HCT116 (cell line): ENCODE results near the gene FES. TPM values are rescaled to one million over a fixed set of nuclear protein-coding genes. Genes with fewer than 3 reads are reported as not detected.

Source experiments
- ATAC-seq: fragments of 200-7000 bp; cut with Tn5 transposase; 2 replicates; pipeline ENCODE4 v1.9.1; 2020; ENCODE audit warnings: mild to moderate bottlenecking, moderate library complexity
- BruUV-seq: library from RNA; stranded (reverse); fragments of 400-500 nt; replicated peaks from 2 replicates; lab custom pipeline; 2021; lab: Mats Ljungman, UMichigan
- CTCF ChIA-PET: fragments of 300-600 bp; sonication (Branson Sonifier 250); formaldehyde crosslinking; loops from one replicate; lab custom pipeline; 2021; ENCODE audit warnings: antibody characterized with exemption; lab: Charles Lee
- POLR2A ChIA-PET: fragments of 300-600, 350-600 bp; sonication (Branson Sonifier 250); formaldehyde crosslinking; loops from one replicate; lab custom pipeline; 2021; ENCODE audit warnings: antibody characterized with exemption; lab: Charles Lee
- RAD21 ChIA-PET, 2 experiments: fragments of 300-600 bp; sonication (Branson Sonifier 250); formaldehyde crosslinking; loops; one replicate each; lab custom pipeline; 2023; ENCODE audit warnings: low total read pairs in 2 of 2; ENCODE audit not compliant: uncharacterized antibody in 2 of 2, unreplicated experiment in 2 of 2, low non-redundant PET in 1 of 2; lab: Charles Lee
- DNase-seq: peaks from one replicate; pipeline ENCODE4 v3.0.0-alpha.2; 2010; ENCODE audit warnings: low read depth, low spot score
- H2AFZ ChIP-seq: fragments of 200-600 bp; shearing (Covaris generic), sonication (generic); 2 replicates; pipeline ENCODE4 v1.6.1; 2017; ENCODE audit warnings: low read depth, mixed run types, mixed read lengths, antibody characterized with exemption, low read length; ENCODE audit not compliant: poor library complexity, severe bottlenecking
- H3K27ac ChIP-seq: 2 replicates; pipeline ENCODE4 v1.5.1; 2012; ENCODE audit warnings: low read depth, low read length
- H3K27me3 ChIP-seq: fragments of 200-600 bp; sonication (generic); 2 replicates; pipeline ENCODE4 v1.6.1; 2016; ENCODE audit warnings: mixed run types, low read length, mixed read lengths; ENCODE audit not compliant: insufficient read depth
- H3K36me3 ChIP-seq, 2 experiments: fragments of 200-500 bp in 1 of 2; fragments of 200-600 bp in 1 of 2; sonication (Bioruptor generic) in 1 of 2; sonication (generic) in 1 of 2; 2 replicates each; pipeline versions ENCODE4 v1.5.1 to v1.6.1; 2014 to 2016; ENCODE audit warnings: low read length in 2 of 2, inconsistent platforms in 1 of 2, mixed read lengths in 1 of 2, mixed run types in 1 of 2; ENCODE audit not compliant: insufficient read depth in 2 of 2, control insufficient read depth in 1 of 2
- H3K4me1 ChIP-seq, 2 experiments: fragments of 200-600 bp in 1 of 2; sonication (generic) in 1 of 2; 2 replicates each; pipeline versions ENCODE4 v1.5.1 to v1.6.1; 2012 to 2017; ENCODE audit warnings: low read length in 2 of 2, inconsistent platforms in 1 of 2, mild to moderate bottlenecking in 1 of 2, mixed read lengths in 1 of 2, mixed run types in 1 of 2, moderate library complexity in 1 of 2; ENCODE audit not compliant: insufficient read depth in 2 of 2, control insufficient read depth in 1 of 2
- H3K4me2 ChIP-seq: fragments of 200-600 bp; sonication (generic); 2 replicates; pipeline ENCODE4 v1.6.1; 2017; ENCODE audit warnings: mixed run types, low read length, mixed read lengths
- H3K4me3 ChIP-seq, 2 experiments: fragments of 200-600 bp in 1 of 2; sonication (generic) in 1 of 2; replicated peaks in 1 of 2; 2 replicates each; pipeline ENCODE4 v1.5.1; 2011 to 2016; ENCODE audit warnings: low read length in 2 of 2, control low read depth in 1 of 2, low read depth in 1 of 2, mild to moderate bottlenecking in 1 of 2, mixed read lengths in 1 of 2, mixed run types in 1 of 2
- H3K79me2 ChIP-seq: fragments of 200-600 bp; sonication (generic); 2 replicates; pipeline ENCODE4 v1.6.1; 2017; ENCODE audit warnings: mild to moderate bottlenecking, mixed run types, low read length, moderate library complexity, mixed read lengths; ENCODE audit not compliant: insufficient read depth
- H3K9ac ChIP-seq: fragments of 200-600 bp; sonication (generic); 2 replicates; pipeline ENCODE4 v1.6.1; 2016; ENCODE audit warnings: low read length, mixed read lengths
- H3K9me2 ChIP-seq: fragments of 200-600 bp; sonication (generic), shearing (Covaris generic); 2 replicates; pipeline ENCODE4 v1.6.1; 2017; ENCODE audit warnings: mixed run types, mild to moderate bottlenecking, moderate library complexity; ENCODE audit not compliant: insufficient read depth
- H3K9me3 ChIP-seq, 2 experiments: fragments of 200-500 bp in 1 of 2; fragments of 200-600 bp in 1 of 2; sonication (Bioruptor generic) in 1 of 2; sonication (generic) in 1 of 2; 2 replicates each; pipeline ENCODE4 v1.6.1; 2014 to 2017; ENCODE audit warnings: low read length in 2 of 2, mixed read lengths in 2 of 2, inconsistent platforms in 1 of 2, low read depth in 1 of 2, mild to moderate bottlenecking in 1 of 2, mixed run types in 1 of 2, moderate library complexity in 1 of 2; ENCODE audit not compliant: control insufficient read depth in 1 of 2, insufficient read depth in 1 of 2
- H4K20me1 ChIP-seq: fragments of 200-600 bp; sonication (generic), shearing (Covaris generic); 2 replicates; pipeline ENCODE4 v1.6.1; 2017; ENCODE audit warnings: mixed run types, mild to moderate bottlenecking, moderate library complexity; ENCODE audit not compliant: insufficient read depth
- ATF3 ChIP-seq: IDR thresholded peaks from 2 replicates; pipeline ENCODE4 v1.6.1; 2012
- CBX3 ChIP-seq: IDR thresholded peaks from 2 replicates; pipeline ENCODE4 v1.6.1; 2012; ENCODE audit warnings: low read depth
- CEBPB ChIP-seq: IDR thresholded peaks from 2 replicates; pipeline ENCODE4 v1.6.1; 2012; ENCODE audit warnings: low read depth
- CTCF ChIP-seq, 3 experiments: fragments of 200-600 bp in 1 of 3; sonication (generic) in 1 of 3; IDR thresholded peaks in 2 of 3; conservative IDR thresholded peaks in 1 of 3; 2 replicates each; pipeline ENCODE4 v1.5.1; 2012 to 2017; ENCODE audit warnings: low read depth in 2 of 3, low read length in 2 of 3, antibody characterized with exemption in 1 of 3, borderline replicate concordance in 1 of 3, control low read depth in 1 of 3, mild to moderate bottlenecking in 1 of 3, mixed read lengths in 1 of 3, mixed run types in 1 of 3, moderate library complexity in 1 of 3; ENCODE audit not compliant: insufficient read depth in 1 of 3
- EGR1 ChIP-seq: IDR thresholded peaks from 2 replicates; pipeline ENCODE4 v1.6.1; 2012; ENCODE audit warnings: low read depth
- ELF1 ChIP-seq: IDR thresholded peaks from 2 replicates; pipeline ENCODE4 v1.6.1; 2012; ENCODE audit warnings: low read depth, borderline replicate concordance
- EZH2 ChIP-seq: fragments of 200-600 bp; sonication (generic); IDR thresholded peaks from 2 replicates; pipeline ENCODE4 v1.6.1; 2017; ENCODE audit warnings: antibody characterized with exemption, mixed run types
- EZH2phosphoT487 ChIP-seq: fragments of 200-600 bp; IDR thresholded peaks from 2 replicates; pipeline ENCODE4 v1.6.1; 2018; ENCODE audit warnings: antibody characterized with exemption, borderline replicate concordance
- JUND ChIP-seq: IDR thresholded peaks from 2 replicates; pipeline ENCODE4 v1.6.1; 2012
- MAX ChIP-seq: IDR thresholded peaks from 2 replicates; pipeline ENCODE4 v1.6.1; 2012
- POLR2A ChIP-seq: IDR thresholded peaks from 2 replicates; pipeline ENCODE4 v1.7.0; 2011; ENCODE audit warnings: borderline replicate concordance; ENCODE audit not compliant: insufficient read depth, insufficient read length; ENCODE audit errors: extremely low read depth
- POLR2AphosphoS5 ChIP-seq: IDR thresholded peaks from 2 replicates; pipeline ENCODE4 v1.6.1; 2011; ENCODE audit warnings: mild to moderate bottlenecking, low read depth, low read length, moderate library complexity
- RAD21 ChIP-seq: IDR thresholded peaks from 2 replicates; pipeline ENCODE4 v1.6.1; 2012; ENCODE audit warnings: low read depth, mild to moderate bottlenecking
- SIN3A ChIP-seq: IDR thresholded peaks from 2 replicates; pipeline ENCODE4 v1.6.1; 2012; ENCODE audit warnings: low read depth
- SRF ChIP-seq: IDR thresholded peaks from 2 replicates; pipeline ENCODE4 v1.6.1; 2012; ENCODE audit warnings: low read depth
- TCF7L2 ChIP-seq: IDR thresholded peaks from 2 replicates; pipeline ENCODE4 v1.7.0; 2011; ENCODE audit warnings: borderline replicate concordance, inconsistent platforms; ENCODE audit not compliant: insufficient read depth, insufficient read length; ENCODE audit errors: extremely low read depth
- ZBTB33 ChIP-seq: IDR thresholded peaks from 2 replicates; pipeline ENCODE4 v1.6.1; 2011; ENCODE audit warnings: mild to moderate bottlenecking, low read length, moderate library complexity; ENCODE audit not compliant: insufficient replicate concordance; ENCODE audit errors: extremely low read depth
- ZFX ChIP-seq: fragments of 450-650 bp; IDR thresholded peaks from 2 replicates; pipeline ENCODE4 v1.6.1; 2017
- ZNF274 ChIP-seq: fragments of 200-500 bp; sonication (Bioruptor generic); IDR thresholded peaks from 2 replicates; pipeline ENCODE4 v1.6.1; 2014; ENCODE audit warnings: mild to moderate bottlenecking, low read depth, low read length, inconsistent platforms
- intact Hi-C: fragments of 100-400 bp; cut with micrococcal nuclease; formaldehyde crosslinking; loops from 2 replicates; pipeline ENCODE4 v1.10.0; 2022
- total RNA-seq: library from RNA; stranded (reverse); gene quantifications from one replicate; pipeline ENCODE4 v1.2.1, GENCODE V29; 2021; ENCODE audit not compliant: unreplicated experiment

Gene FES
- total RNA-seq, 1 experiment from 2014 or later, result 5.3 TPM

GRCh38 chr15:90834626-90835025 lies 49.7 kb upstream of the FES start:
- no peaks in the 10 kb centered on the region for H3K9me3 ChIP-seq
- no peak overlapping the region for H3K4me2 ChIP-seq
- no peak overlapping the region for H3K4me3 ChIP-seq
- H3K27ac ChIP-seq, result no peak overlapping the region
- ChIA-PET CTCF (no interaction called here), RAD21 (no interaction called here), POLR2A (no interaction called here)
- DNase-seq (no peak), ATAC-seq (no peak)
- H3K4me1 ChIP-seq, result peaks cover 0 to 5% of the 10 kb centered on the region in 2 experiments; a peak in 1 of 4 replicates
- intact Hi-C loops, result no loop called here
- H2AFZ ChIP-seq, result no peak overlapping the region
- H4K20me1 ChIP-seq, result no peaks in the 10 kb centered on the region
- no TSS peak for BruUV-seq
- TF ChIP-seq SIN3A (no peak), MAX (no peak), EGR1 (no peak), JUND (no peak), TCF7L2 (no peak), EZH2 (no peak), POLR2A (no peak), SRF (no peak), EZH2phosphoT487 (no peak), POLR2AphosphoS5 (no peak), ZFX (no peak), RAD21 (no peak), ZBTB33 (no peak), ATF3 (no peak), ELF1 (no peak), ZNF274 (no peak), CBX3 (no peak), CTCF (IDR thresholded peaks at IDR 0.05 in 2 of 3, conservative IDR thresholded peaks at IDR 0.05 in 1 of 3; ENCODE audit: borderline replicate concordance in 1 of 3, insufficient read depth in 1 of 3, low read depth in 2 of 3, low read length in 2 of 3) (no peak), CEBPB (no peak)
- H3K36me3 ChIP-seq, result no peaks in the 10 kb centered on the region
- no peaks in the 10 kb centered on the region for H3K9me2 ChIP-seq
- H3K79me2 ChIP-seq, result no peaks in the 10 kb centered on the region
- no peaks in the 10 kb centered on the region for H3K27me3 ChIP-seq
- no peak overlapping the region for H3K9ac ChIP-seq
